CD4-positive, alpha-beta T cell (primary cell): ENCODE data around the gene RASL11A. TPM values are rescaled to one million over a fixed set of nuclear protein-coding genes. Genes with fewer than 3 reads are reported as not detected.

ENCODE experiments used
- ATAC-seq: fragments of 200-7000 bp; cut with Tn5 transposase; one replicate; pipeline ENCODE4 v1.10.0; 2022; ENCODE audit warnings: mild to moderate bottlenecking; ENCODE audit not compliant: poor library complexity
- CTCF ChIA-PET: fragments of 350-600 bp; sonication (Branson Sonifier 250); formaldehyde crosslinking; loops from one replicate; lab custom pipeline; 2021; ENCODE audit warnings: antibody characterized with exemption, inconsistent platforms; lab: Charles Lee
- POLR2A ChIA-PET: fragments of 350-600 bp; sonication (Branson Sonifier 250); formaldehyde crosslinking; loops from one replicate; lab custom pipeline; 2021; ENCODE audit warnings: antibody characterized with exemption, inconsistent platforms; lab: Charles Lee
- DNase-seq, 14 experiments: peaks; one replicate each; pipeline ENCODE4 v3.0.0-alpha.2; 2013 to 2020; ENCODE audit warnings: mixed read lengths in 2 of 14
- H3K27ac ChIP-seq, 2 donors: one replicate each; pipeline versions ENCODE4 v1.5.1 to v1.7.0; 2013; ENCODE audit warnings: low read length in 2 of 2, low read depth in 1 of 2, mild to moderate bottlenecking in 1 of 2
- H3K27me3 ChIP-seq, 2 experiments: 1 replicate in 1 of 2; 2 replicates in 1 of 2; pipeline versions ENCODE4 v1.6.1 to v1.7.0; 2013; ENCODE audit warnings: low read length in 2 of 2, control low read depth in 1 of 2, mild to moderate bottlenecking in 1 of 2, moderate library complexity in 1 of 2; ENCODE audit not compliant: insufficient read depth in 2 of 2, control insufficient read depth in 1 of 2
- H3K36me3 ChIP-seq: one replicate; pipeline ENCODE4 v1.6.1; 2013; ENCODE audit warnings: low read length, control low read depth; ENCODE audit not compliant: insufficient read depth
- H3K4me1 ChIP-seq: one replicate; pipeline ENCODE4 v1.6.1; 2013; ENCODE audit warnings: low read length, control low read depth; ENCODE audit not compliant: insufficient read depth
- H3K4me3 ChIP-seq: one replicate; pipeline ENCODE4 v1.5.1; 2013; ENCODE audit warnings: mild to moderate bottlenecking, low read length, moderate library complexity
- H3K9me3 ChIP-seq, 2 experiments: 1 replicate in 1 of 2; 2 replicates in 1 of 2; pipeline versions ENCODE4 v1.6.1 to v1.7.0; 2013; ENCODE audit warnings: low read length in 2 of 2, mild to moderate bottlenecking in 2 of 2, control low read depth in 1 of 2, moderate library complexity in 1 of 2; ENCODE audit not compliant: control insufficient read depth in 1 of 2, insufficient read depth in 1 of 2
- H3K27ac Mint-ChIP-seq: one replicate; pipeline ENCODE4 v1.8.0; 2020; ENCODE audit warnings: mixed read lengths
- H3K27me3 Mint-ChIP-seq: one replicate; pipeline ENCODE4 v1.8.0; 2021; ENCODE audit warnings: mixed read lengths
- H3K36me3 Mint-ChIP-seq: one replicate; pipeline ENCODE4 v1.8.0; 2021; ENCODE audit warnings: low read depth, mixed read lengths
- H3K4me1 Mint-ChIP-seq: one replicate; pipeline ENCODE4 v1.8.0; 2021; ENCODE audit warnings: low read depth, mixed read lengths
- H3K4me3 Mint-ChIP-seq: one replicate; pipeline ENCODE4 v1.8.0; 2020; ENCODE audit warnings: mild to moderate bottlenecking, mixed read lengths
- H3K9me3 Mint-ChIP-seq: one replicate; pipeline ENCODE4 v1.8.0; 2020; ENCODE audit warnings: mixed read lengths
- intact Hi-C, 2 experiments: fragments of 100-400 bp; cut with DNase I in 1 of 2; cut with micrococcal nuclease in 1 of 2; formaldehyde crosslinking; loops; one replicate each; pipeline versions ENCODE4 v1.15.1 to v1.9.0; 2023 to 2025; cut with DNase I, micrococcal nuclease
- total RNA-seq, 174 experiments: library from RNA in 2 of 174; stranded (reverse) in 2 of 174; gene quantifications; one replicate each; pipeline ENCODE4 v1.2.3 and lab custom pipeline; 2021 to 2026
- TF ChIP-seq, protein P1 (sequence below): fragments of 200-600 bp; IDR thresholded peaks from one replicate; pipeline ENCODE4 v1.8.0; 2022; ENCODE audit warnings: antibody characterized with exemption, mild to moderate bottlenecking

Gene RASL11A
- total RNA-seq, 2 experiments from 2014 or later, result 2.9 to 4.7 TPM

DNA sequence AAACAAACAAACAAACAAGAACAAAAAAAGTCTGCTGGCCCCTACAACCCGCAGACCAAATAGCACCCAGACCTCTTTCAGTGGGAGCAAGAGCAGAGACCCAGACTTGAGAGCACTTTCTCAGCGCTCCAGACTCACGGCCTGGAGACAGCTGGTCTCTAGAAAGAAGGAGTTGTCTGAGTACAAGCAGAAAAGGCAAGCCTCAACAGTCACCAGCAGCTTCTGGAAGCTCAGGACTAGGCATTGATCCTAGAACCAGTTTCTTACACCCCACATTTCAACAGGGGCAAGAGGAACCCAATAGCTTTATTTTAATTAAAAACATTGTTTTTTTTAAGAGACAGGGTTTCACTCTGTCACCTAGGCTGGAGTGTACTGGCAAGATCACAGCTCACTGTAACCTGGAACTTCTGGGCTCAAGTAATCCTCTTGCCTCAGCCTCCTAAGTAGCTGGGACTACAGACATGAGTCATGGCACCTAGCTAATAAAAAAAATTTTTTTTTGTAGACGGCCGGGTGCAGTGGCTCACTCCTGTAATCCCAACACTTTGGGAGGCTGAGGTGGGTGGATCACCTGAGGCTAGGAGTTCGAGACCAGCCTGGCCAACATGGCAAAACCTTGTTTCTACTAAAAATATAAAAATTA lies 30.4 kb downstream of the RASL11A start:
- ChIA-PET POLR2A (interaction anchor here (0.6 to 2.1 kb wide), 2 partner anchors 50 to 67 kb away, joined by 3 to 12 read pairs; no protein-coding TSS in a partner anchor), CTCF (no interaction called here)
- Histone ChIP-seq H3K27ac (no peak overlapping the region), H3K4me1 (peaks cover 4% of the 10 kb centered on the region), H3K4me3 (no peak overlapping the region), H3K27me3 (peaks cover 0 to 3% of the 10 kb centered on the region in 2 experiments), H3K9me3 (no peaks in the 10 kb centered on the region), H3K36me3 (no peaks in the 10 kb centered on the region)
- Mint-ChIP-seq H3K4me3 (no peak overlapping the region), H3K27me3 (no peaks in the 10 kb centered on the region), H3K9me3 (peaks cover 4% of the 10 kb centered on the region), H3K36me3 (no peaks in the 10 kb centered on the region), H3K27ac (no peak overlapping the region), H3K4me1 (peaks cover 24% of the 10 kb centered on the region)
- ATAC-seq, result no peak
- TF ChIP-seq, protein P1, sequence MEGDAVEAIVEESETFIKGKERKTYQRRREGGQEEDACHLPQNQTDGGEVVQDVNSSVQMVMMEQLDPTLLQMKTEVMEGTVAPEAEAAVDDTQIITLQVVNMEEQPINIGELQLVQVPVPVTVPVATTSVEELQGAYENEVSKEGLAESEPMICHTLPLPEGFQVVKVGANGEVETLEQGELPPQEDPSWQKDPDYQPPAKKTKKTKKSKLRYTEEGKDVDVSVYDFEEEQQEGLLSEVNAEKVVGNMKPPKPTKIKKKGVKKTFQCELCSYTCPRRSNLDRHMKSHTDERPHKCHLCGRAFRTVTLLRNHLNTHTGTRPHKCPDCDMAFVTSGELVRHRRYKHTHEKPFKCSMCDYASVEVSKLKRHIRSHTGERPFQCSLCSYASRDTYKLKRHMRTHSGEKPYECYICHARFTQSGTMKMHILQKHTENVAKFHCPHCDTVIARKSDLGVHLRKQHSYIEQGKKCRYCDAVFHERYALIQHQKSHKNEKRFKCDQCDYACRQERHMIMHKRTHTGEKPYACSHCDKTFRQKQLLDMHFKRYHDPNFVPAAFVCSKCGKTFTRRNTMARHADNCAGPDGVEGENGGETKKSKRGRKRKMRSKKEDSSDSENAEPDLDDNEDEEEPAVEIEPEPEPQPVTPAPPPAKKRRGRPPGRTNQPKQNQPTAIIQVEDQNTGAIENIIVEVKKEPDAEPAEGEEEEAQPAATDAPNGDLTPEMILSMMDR, result no peak
- intact Hi-C loops, result no loop called here
- DNase-seq, result no peak

DNA sequence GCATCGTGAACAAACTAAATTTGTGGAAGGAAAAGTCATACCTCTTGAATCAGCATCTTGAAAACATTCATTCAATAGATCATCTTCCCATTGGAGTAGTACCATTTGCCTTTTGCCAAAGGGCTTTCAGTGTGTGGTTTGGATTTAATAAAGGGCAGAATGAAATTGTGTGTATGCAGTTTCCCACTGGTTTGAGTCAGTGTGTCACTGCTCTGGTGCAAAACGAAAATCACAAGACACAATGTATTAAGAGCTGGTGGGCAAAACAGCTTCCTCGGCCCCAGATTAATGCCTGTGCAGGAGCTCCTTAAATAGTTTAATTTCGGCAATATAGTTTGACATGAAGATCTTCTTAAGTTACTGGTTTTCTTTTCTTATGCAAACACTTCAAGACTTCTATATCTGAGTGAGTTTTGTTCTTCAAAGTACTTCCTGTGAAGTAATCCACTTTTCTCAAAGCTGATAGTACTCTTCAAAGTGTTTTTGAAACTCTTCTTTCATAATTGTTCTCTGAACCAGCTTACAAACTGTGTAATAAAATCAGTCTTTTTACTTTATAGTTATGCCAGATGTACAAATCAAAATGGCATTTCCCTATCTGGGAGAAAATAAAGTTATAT lies 32.1 kb downstream of the RASL11A start:
- H3K27me3 ChIP-seq, result peaks cover 0 to 3% of the 10 kb centered on the region in 2 experiments
- H3K9me3 Mint-ChIP-seq, result peaks cover 4% of the 10 kb centered on the region
- peak overlapping the region; percentile 60 for H3K4me3 Mint-ChIP-seq
- no peaks in the 10 kb centered on the region for H3K27me3 Mint-ChIP-seq
- no peak overlapping the region for H3K4me3 ChIP-seq
- H3K36me3 Mint-ChIP-seq, result no peaks in the 10 kb centered on the region
- peak; percentile 72 for ATAC-seq
- no peaks in the 10 kb centered on the region for H3K36me3 ChIP-seq
- intact Hi-C loops, result no loop called here
- H3K4me1 ChIP-seq, result peaks cover 4% of the 10 kb centered on the region
- H3K27ac ChIP-seq, result no peak overlapping the region
- no peaks in the 10 kb centered on the region for H3K9me3 ChIP-seq
- TF ChIP-seq, protein P1, result no peak
- DNase-seq, result peak in 3 of 14 experiments; percentile 14 to 19 (median 17)
- POLR2A ChIA-PET, result interaction anchor here (0.8 to 2.1 kb wide), 4 partner anchors 9 to 317 kb away, joined by 3 to 13 read pairs (median 9); partner anchors contain the start of genes LNX2 and RASL11A
- peaks cover 33% of the 10 kb centered on the region for H3K4me1 Mint-ChIP-seq
- CTCF ChIA-PET, result interaction anchor here (1.0 to 1.7 kb wide), 2 partner anchors 9 to 32 kb away, joined by 3 to 6 read pairs; partner anchors contain the start of gene RASL11A
- peak overlapping the region; percentile 86 for H3K27ac Mint-ChIP-seq

DNA sequence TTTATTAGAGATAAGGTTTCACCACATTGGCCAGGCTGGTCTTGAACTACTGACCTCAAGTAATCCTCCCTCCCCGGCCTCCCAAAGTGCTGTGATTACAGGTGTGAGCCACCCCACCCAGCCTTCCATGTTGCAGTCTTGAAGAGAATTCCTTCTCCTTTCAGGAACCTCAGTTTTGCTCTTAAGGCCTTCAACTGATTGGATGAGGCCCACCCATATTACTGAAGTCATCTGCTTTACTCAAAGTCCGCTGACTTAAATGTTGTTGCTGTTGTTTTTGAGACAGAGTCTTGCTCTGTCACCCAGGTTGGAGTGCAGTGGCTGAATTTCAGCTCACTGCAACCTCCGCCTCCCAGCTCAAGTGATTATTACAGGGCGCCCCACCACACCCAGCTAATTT lies 33.5 kb downstream of the RASL11A start:
- H3K4me1 Mint-ChIP-seq, result peaks cover 38% of the 10 kb centered on the region
- no peaks in the 10 kb centered on the region for H3K27me3 ChIP-seq
- H3K9me3 ChIP-seq, result no peaks in the 10 kb centered on the region
- no peak overlapping the region for H3K4me3 ChIP-seq
- no peaks in the 10 kb centered on the region for H3K36me3 Mint-ChIP-seq
- H3K4me1 ChIP-seq, result peaks cover 5% of the 10 kb centered on the region
- ChIA-PET POLR2A (no interaction called here), CTCF (no interaction called here)
- intact Hi-C loops, result no loop called here
- H3K27me3 Mint-ChIP-seq, result no peaks in the 10 kb centered on the region
- no peaks in the 10 kb centered on the region for H3K36me3 ChIP-seq
- no peak overlapping the region for H3K27ac ChIP-seq
- no peak overlapping the region for H3K27ac Mint-ChIP-seq
- H3K4me3 Mint-ChIP-seq, result no peak overlapping the region
- H3K9me3 Mint-ChIP-seq, result peaks cover 4% of the 10 kb centered on the region
- no peak for ATAC-seq
- no peak for DNase-seq
- TF ChIP-seq, protein P1, result no peak
